PFSK-1 (cell line): ENCODE data around the gene TTPAL.

Source experiments
- FOXP2 ChIP-seq: optimal IDR thresholded peaks from 2 replicates; pipeline ENCODE3; 2011; ENCODE audit warnings: borderline replicate concordance, control low read depth, inconsistent platforms; ENCODE audit not compliant: insufficient read depth; ENCODE audit errors: extremely low read length, extremely low read depth
- POLR2AphosphoS5 ChIP-seq: IDR thresholded peaks from 2 replicates; pipeline ENCODE4 v1.6.1; 2012; ENCODE audit warnings: low read depth, mild to moderate bottlenecking, control low read depth, low read length, moderate library complexity
- SIN3A ChIP-seq: IDR thresholded peaks from 2 replicates; pipeline ENCODE4 v1.6.1; 2012; ENCODE audit warnings: mild to moderate bottlenecking, low read length, moderate library complexity, borderline replicate concordance; ENCODE audit not compliant: insufficient read depth
- TAF1 ChIP-seq: IDR thresholded peaks from 2 replicates; pipeline ENCODE4 v1.6.1; 2012; ENCODE audit warnings: low read length, control low read depth, borderline replicate concordance; ENCODE audit not compliant: insufficient read depth
- TF ChIP-seq, protein P1 (sequence below), 2 experiments: IDR thresholded peaks; 2 replicates each; pipeline versions ENCODE4 v1.6.1 to v1.8.0; 2011 to 2012; ENCODE audit warnings: low read depth in 2 of 2, low read length in 2 of 2, control low read depth in 1 of 2, inconsistent platforms in 1 of 2, mild to moderate bottlenecking in 1 of 2, moderate library complexity in 1 of 2; ENCODE audit not compliant: insufficient read depth in 1 of 2

TTPAL gene

DNA sequence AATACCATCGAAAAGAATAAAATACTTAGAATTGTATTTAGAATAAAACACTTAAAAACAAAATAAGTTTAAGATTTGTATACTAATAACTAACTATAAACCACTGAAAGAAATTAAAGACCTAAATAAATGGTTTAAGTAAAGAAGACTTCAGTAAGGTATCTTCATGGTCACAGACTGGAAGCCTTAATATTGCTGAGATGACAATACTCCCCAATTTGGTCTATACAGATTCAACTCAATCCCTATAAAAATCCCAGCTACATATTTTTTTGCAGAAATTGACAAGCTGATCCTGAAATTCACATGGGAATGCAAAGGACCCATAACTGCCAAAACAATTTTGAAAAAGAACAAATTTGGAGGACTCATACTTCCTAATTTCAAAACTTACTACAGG lies 27.3 kb downstream of the TTPAL start:
- TF ChIP-seq POLR2AphosphoS5 = no peak
- no peak for TF ChIP-seq SIN3A
- no peak for TF ChIP-seq FOXP2

DNA sequence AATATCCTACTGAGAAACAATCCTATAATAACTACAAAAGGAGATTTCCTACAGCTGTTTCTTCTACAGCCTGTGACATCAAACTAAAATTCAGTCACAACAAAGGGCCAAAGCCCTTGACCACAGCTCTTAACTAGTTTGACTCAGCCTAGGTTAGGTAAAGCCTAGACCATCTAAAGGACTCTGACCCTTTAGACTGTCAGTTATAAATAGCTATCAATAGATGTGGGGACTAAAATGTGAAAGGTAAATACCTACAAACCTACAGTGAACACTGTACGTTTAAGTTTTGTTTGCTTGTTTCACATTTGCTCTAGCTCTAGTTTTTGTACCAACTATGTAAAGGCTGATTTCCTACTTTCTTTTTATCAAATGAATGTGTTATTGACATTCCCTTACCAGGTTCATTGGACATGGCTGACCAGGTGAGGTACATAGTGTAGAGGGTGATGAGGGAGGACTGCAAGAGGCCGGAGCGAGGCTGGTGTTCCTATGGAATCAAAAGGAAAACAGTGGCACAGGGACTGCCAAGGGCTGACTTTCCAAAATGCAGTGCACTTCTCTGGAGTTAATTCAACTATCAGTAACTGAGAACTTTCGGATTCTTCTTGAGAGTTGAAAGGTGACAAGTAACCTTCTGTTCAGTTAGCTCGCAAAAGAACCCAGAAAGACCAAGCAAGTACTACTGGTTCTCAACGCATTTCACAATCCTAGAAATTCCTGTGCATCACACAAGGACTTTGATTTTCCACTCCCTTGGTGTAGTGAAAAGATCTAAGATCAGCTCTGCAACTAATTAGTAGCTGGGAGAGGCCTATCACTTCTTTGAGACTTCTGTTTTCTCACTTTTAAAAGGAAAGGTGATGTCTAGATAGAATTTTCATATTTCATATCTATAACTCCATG lies 29.0 kb downstream of the TTPAL start:
- TF ChIP-seq TAF1 (no peak), POLR2AphosphoS5 (no peak), SIN3A (no peak), FOXP2 (no peak)
- TF ChIP-seq, protein P1, sequence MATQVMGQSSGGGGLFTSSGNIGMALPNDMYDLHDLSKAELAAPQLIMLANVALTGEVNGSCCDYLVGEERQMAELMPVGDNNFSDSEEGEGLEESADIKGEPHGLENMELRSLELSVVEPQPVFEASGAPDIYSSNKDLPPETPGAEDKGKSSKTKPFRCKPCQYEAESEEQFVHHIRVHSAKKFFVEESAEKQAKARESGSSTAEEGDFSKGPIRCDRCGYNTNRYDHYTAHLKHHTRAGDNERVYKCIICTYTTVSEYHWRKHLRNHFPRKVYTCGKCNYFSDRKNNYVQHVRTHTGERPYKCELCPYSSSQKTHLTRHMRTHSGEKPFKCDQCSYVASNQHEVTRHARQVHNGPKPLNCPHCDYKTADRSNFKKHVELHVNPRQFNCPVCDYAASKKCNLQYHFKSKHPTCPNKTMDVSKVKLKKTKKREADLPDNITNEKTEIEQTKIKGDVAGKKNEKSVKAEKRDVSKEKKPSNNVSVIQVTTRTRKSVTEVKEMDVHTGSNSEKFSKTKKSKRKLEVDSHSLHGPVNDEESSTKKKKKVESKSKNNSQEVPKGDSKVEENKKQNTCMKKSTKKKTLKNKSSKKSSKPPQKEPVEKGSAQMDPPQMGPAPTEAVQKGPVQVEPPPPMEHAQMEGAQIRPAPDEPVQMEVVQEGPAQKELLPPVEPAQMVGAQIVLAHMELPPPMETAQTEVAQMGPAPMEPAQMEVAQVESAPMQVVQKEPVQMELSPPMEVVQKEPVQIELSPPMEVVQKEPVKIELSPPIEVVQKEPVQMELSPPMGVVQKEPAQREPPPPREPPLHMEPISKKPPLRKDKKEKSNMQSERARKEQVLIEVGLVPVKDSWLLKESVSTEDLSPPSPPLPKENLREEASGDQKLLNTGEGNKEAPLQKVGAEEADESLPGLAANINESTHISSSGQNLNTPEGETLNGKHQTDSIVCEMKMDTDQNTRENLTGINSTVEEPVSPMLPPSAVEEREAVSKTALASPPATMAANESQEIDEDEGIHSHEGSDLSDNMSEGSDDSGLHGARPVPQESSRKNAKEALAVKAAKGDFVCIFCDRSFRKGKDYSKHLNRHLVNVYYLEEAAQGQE (IDR thresholded peaks at IDR 0.05; ENCODE audit: insufficient read depth in 1 of 2, low read depth in 2 of 2, low read length in 2 of 2) = no peak

DNA sequence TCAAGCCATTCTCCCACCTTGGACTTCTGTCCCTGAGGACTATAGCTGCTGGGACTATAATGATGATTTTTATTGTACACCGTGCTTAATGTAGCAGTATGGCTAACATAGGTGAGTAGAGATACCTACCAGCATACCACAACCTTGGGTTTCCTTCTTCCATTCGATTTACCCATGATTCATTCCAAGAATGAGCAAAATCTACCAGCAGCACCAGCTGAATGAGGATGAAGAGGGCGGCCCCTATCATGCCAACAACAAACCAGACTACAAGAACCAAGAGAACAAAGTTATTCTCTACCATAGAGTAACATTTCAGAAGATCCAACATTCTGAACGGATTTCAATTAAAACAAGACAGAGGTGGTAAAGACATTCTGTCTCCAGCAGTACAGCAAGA lies 34.1 kb downstream of the TTPAL start:
- TF ChIP-seq TAF1 (no peak), SIN3A (no peak), FOXP2 (no peak), POLR2AphosphoS5 (no peak)
- TF ChIP-seq, protein P1 (IDR thresholded peaks at IDR 0.05; ENCODE audit: insufficient read depth in 1 of 2, low read depth in 2 of 2, low read length in 2 of 2) = no peak

DNA sequence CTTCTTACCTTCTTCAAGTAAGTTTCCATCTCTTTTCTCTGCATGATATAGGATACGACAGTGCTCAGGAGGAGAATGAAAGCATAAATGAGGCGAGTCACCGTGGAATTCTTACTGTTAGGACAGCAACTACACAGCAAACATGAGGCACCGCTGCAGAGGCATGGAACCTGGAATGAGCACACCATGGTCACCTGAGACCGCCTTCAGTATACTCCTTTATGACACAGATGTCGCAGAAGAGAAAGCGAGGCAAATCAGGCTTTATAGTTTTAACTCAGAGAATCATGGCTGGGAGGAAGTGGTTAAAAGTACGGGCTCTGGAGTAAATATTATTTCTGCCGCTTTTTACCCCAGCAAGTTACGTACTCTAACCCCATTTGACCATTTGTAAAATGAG lies 38.2 kb downstream of the TTPAL start:
- no peak for TF ChIP-seq SIN3A
- TF ChIP-seq, protein P1 (IDR thresholded peaks at IDR 0.05; ENCODE audit: insufficient read depth in 1 of 2, low read depth in 2 of 2, low read length in 2 of 2) = no peak
- no peak for TF ChIP-seq FOXP2

DNA sequence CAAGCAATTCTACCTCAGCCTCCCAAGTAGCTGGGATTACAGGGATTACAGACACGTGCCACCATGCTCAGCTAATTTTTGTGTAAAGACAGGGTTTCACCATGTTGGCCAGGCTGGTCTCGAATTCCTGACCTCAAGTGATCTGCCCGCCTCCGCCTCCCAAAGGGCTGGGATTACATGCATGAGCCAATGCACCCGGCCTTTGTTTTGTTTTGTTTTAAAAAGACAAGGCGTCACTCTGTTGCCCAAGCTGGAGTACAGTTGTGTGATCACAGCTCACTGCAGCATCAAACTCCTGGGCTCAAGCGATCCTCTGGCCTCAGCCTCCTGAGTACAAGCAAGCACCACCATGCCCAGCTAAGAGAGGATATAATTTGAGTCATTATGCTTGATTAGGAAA lies 40.8 kb downstream of the TTPAL start:
- TF ChIP-seq SIN3A (no peak), POLR2AphosphoS5 (no peak), FOXP2 (no peak), TAF1 (no peak)
- TF ChIP-seq, protein P1 (IDR thresholded peaks at IDR 0.05; ENCODE audit: insufficient read depth in 1 of 2, low read depth in 2 of 2, low read length in 2 of 2) = no peak
